Measurements from ENCODE around the gene RABGGTB. TPM values are rescaled to one million over a fixed set of nuclear protein-coding genes. Genes with fewer than 3 reads are reported as not detected.
"Not testable (repeated sequence)": the region's sequence is repeated elsewhere in the genome, so short reads cannot be mapped to it uniquely, and the experiment has no call there.

The RABGGTB gene
- total RNA-seq = 141 and 164 TPM in 2 replicates

DNA sequence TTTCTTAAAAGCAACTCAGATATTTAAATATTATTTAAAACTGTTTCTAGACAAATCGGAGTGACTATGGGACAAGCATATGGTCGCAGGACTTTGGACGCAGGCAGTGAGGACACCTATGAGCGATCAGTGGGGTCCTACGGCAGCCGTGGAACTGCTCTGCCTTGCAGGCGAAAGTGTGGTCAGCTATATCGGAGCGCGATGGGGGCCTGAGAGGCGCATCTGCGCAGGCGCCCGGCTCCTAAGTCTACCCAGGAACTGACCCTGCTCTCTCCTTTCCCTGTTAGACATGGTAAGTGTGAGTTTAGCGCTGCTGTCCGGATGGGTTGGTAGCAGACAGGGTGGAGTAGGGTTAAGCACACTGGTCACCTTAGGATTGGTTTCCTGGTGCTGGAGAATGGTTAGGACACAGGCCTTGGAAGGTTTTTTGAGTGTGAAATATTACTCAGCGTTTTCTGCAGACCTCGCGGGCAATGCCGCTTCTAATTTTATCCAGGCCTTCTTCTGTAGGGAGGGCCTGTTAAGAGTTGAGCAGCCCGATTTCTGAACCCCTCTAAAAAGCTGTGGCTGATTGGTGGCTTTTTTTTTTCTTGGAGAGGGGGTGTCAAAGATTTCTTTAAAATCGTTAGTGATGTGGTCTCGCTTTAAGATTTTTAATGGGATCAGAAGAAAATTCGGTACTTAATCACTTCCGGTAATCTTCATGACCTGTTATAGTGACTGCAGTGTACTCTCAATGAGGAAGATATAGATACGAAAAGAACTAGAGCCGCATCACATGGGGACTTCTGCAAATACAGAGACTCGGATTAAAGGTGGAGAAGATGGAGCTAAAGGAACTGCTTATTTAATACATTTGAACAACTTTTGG lies at the start of gene RABGGTB:
Gene RABGGTB (plus strand): TSS at position 274 of the 871 bp plus-strand sequence. CDS start 16 bp downstream, at position 290.
- TF ChIP-seq, protein P1, sequence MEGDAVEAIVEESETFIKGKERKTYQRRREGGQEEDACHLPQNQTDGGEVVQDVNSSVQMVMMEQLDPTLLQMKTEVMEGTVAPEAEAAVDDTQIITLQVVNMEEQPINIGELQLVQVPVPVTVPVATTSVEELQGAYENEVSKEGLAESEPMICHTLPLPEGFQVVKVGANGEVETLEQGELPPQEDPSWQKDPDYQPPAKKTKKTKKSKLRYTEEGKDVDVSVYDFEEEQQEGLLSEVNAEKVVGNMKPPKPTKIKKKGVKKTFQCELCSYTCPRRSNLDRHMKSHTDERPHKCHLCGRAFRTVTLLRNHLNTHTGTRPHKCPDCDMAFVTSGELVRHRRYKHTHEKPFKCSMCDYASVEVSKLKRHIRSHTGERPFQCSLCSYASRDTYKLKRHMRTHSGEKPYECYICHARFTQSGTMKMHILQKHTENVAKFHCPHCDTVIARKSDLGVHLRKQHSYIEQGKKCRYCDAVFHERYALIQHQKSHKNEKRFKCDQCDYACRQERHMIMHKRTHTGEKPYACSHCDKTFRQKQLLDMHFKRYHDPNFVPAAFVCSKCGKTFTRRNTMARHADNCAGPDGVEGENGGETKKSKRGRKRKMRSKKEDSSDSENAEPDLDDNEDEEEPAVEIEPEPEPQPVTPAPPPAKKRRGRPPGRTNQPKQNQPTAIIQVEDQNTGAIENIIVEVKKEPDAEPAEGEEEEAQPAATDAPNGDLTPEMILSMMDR (IDR thresholded peaks at IDR 0.05; ENCODE audit: insufficient read depth, low read length, severe bottlenecking) = no peak
- FAIRE-seq = no peak
- H3K4me3 ChIP-seq (ENCODE audit: low read depth, low read length) = peak within 1 kb of the TSS; percentile 70

DNA sequence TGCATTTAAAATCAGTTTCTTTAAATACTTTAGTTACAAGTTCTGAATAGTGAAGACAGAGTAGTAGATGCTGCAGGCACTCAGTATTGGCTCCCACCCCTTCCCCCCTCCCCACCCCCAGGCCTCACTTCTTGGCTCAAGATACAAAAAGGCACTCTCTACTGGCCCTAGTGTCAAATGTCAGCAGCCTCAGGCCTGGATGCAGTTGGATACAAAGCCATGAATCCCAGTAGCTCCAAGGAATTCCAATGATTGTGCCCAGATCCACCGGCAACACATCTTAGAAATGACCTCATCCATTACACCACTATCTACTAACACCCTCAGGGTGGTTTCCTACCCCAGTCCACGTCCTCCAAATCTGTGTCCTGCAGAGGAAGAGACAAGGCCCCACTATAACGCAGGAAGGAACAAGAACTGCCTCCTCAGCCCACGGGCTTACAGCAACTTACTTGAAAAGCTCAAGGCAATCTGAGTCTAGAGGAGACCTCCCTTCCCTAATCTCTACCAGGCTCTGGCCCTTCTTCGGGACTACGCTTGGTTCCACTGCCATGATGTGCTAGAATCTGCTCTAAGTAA lies 43.9 kb upstream of the RABGGTB start:
- H3K4me3 ChIP-seq (ENCODE audit: low read depth, low read length) = no peak overlapping the region
- FAIRE-seq (peak; percentile 64), DNase-seq (ENCODE audit: low read depth) (no peak)
- peaks cover 5% of the 10 kb centered on the region for H3K36me3 ChIP-seq (ENCODE audit: control insufficient read depth, insufficient read depth, low read length)
- TF ChIP-seq, protein P1 (IDR thresholded peaks at IDR 0.05; ENCODE audit: insufficient read depth, low read length, severe bottlenecking) = no peak
- H3K27me3 ChIP-seq (ENCODE audit: control insufficient read depth, insufficient read depth, low read length) = no peaks in the 10 kb centered on the region

More for the DNA sequence above, at the start of gene RABGGTB:
- Histone ChIP-seq H3K36me3 (ENCODE audit: control insufficient read depth, insufficient read depth, low read length) (peaks cover 7% of the 10 kb centered on the region), H3K27me3 (ENCODE audit: control insufficient read depth, insufficient read depth, low read length) (no peaks in the 10 kb centered on the region)
- peak; percentile 88 for DNase-seq (ENCODE audit: low read depth)

DNA sequence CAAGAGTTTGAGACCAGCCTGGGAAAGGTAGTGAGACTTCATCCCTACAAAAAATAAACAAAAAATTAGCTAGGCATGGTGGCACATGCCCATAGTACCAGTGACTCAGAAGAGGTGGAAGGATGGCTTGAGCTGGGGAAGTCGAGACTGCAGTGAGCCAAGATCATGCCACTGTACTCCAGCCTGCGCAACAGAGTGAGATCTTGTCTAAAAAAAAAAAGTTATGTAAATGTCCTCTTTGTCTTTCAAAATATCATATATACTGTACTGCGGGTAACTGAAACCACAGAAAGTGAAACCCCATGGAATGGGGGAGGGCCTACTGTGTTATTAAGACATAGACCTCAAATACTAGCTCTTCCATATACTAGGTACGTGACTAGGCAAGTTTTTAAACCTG lies 40.8 kb upstream of the RABGGTB start:
- H3K36me3 ChIP-seq (ENCODE audit: control insufficient read depth, insufficient read depth, low read length) = peaks cover 3% of the 10 kb centered on the region
- no peaks in the 10 kb centered on the region for H3K27me3 ChIP-seq (ENCODE audit: control insufficient read depth, insufficient read depth, low read length)
- H3K4me3 ChIP-seq (ENCODE audit: low read depth, low read length) = no peak overlapping the region
- TF ChIP-seq, protein P1 (IDR thresholded peaks at IDR 0.05; ENCODE audit: insufficient read depth, low read length, severe bottlenecking) = no peak
- FAIRE-seq = no peak
- peak; percentile 64 for DNase-seq (ENCODE audit: low read depth)

DNA sequence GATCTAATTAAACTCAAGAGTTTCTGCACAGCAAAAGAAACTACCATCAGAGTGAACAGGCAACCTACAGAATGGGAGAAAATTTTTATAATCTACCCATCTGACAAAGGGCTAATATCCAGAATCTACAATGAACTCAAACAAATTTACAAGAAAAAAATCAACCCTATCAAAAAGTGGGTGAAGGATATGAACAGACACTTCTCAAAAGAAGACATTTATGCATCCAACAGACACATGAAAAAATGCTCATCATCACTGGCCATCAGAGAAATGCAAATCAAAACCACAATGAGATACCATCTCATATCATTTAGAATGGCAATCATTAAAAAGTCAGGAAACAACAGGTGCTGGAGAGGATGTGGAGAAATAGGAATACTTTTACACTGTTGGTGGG lies 28.8 kb upstream of the RABGGTB start:
- not testable (repeated sequence) for H3K27me3 ChIP-seq (ENCODE audit: control insufficient read depth, insufficient read depth, low read length); DNase-seq (ENCODE audit: low read depth); H3K4me3 ChIP-seq (ENCODE audit: low read depth, low read length); H3K36me3 ChIP-seq (ENCODE audit: control insufficient read depth, insufficient read depth, low read length); FAIRE-seq

DNA sequence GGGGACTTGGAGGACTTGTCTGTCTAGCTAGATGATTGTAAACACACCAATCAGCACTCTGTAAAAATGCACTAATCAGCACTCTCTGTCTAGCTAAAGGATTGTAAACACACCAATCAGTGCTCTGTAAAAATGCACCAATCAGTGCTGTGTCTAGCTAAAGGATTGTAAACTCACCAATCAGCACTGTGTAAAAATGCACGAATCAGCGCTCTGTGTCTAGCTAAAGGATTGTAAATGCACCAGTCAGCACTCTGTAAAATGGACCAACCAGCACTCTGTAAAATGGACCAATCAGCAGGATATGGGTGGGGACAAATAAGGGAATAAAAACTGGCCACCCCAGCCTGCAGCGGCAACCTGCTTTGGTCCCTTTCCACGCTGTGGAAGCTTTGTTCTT lies 27.5 kb upstream of the RABGGTB start:
- FAIRE-seq; H3K4me3 ChIP-seq (ENCODE audit: low read depth, low read length); DNase-seq (ENCODE audit: low read depth); H3K27me3 ChIP-seq (ENCODE audit: control insufficient read depth, insufficient read depth, low read length); H3K36me3 ChIP-seq (ENCODE audit: control insufficient read depth, insufficient read depth, low read length): not testable (repeated sequence)

DNA sequence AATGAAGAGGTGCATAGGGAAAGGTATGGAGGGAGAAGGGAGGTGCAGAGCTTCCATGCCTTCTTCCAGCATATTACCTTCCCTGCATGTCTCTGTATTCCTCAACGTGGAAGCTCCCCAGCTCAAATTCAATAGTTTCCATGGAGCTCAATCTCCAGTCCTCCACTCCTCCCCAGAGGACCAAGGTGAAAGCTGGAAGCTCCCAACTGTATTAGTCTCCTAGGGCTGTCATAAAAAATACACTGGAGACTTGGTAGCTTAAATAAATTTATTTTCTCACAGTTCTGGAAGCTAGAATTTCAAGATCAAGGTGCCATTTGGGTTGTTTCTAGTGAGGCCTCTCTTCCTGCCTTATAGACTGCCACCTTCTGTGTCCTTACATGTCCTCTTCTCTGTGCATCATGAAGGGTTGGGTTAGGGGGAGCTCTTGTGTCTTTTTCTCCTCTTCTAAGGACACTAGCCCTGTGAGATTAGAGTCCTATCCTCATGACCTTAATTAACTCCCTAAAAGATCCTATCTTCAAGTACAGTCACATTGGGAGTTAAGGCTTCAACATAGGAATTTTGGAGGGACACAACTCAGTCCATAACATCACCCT lies 21.9 kb upstream of the RABGGTB start:
- H3K4me3 ChIP-seq (ENCODE audit: low read depth, low read length) = no peak overlapping the region
- TF ChIP-seq, protein P1 (IDR thresholded peaks at IDR 0.05; ENCODE audit: insufficient read depth, low read length, severe bottlenecking) = no peak
- no peaks in the 10 kb centered on the region for H3K27me3 ChIP-seq (ENCODE audit: control insufficient read depth, insufficient read depth, low read length)
- DNase-seq (ENCODE audit: low read depth) (no peak), FAIRE-seq (no peak)
- H3K36me3 ChIP-seq (ENCODE audit: control insufficient read depth, insufficient read depth, low read length) = no peaks in the 10 kb centered on the region

Measured in bronchial epithelial cell (primary cell).